ENCODE results near the gene LRR1. TPM values are rescaled to one million over a fixed set of nuclear protein-coding genes. Genes with fewer than 3 reads are reported as not detected.
"Not testable (repeated sequence)": the region's sequence is repeated elsewhere in the genome, so short reads cannot be mapped to it uniquely, and the experiment has no call there.

Gene LRR1
- total RNA-seq, 2 donors from 2014 or later, result 6.2 to 7.4 TPM

DNA sequence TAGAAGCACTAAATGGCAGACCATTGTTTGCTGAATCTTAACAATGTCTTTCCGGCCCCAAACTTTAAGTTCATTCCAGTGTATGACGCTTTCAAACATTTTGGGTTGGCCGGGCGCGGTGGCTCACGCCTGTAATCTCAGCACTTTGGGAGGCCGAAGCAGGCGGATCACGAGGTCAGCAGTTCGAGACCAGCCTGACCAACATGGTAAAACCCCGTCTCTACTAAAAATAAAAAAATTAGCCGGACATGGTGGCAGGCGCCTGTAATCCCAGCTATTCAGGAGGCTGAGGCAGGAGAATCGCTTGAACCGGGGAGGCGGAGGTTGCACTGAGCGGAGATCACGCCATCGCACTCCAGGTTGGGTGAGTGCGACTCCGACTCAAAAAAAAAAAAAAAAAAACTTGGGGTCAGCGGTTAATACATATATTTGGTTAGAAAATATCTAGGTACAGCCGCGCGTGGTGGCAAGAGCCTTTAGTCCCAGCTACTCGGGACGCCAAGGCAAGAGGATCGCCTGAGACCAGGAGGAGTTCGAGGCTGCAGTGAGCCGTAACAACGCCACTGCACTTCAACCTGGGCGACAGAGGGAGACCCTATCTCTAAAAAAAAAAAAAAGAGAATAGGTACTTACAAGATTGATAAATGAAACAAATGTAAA lies 13.6 kb upstream of the LRR1 start:
- intact Hi-C loops (cut with DNase I); DNase-seq; ATAC-seq: not testable (repeated sequence)

DNA sequence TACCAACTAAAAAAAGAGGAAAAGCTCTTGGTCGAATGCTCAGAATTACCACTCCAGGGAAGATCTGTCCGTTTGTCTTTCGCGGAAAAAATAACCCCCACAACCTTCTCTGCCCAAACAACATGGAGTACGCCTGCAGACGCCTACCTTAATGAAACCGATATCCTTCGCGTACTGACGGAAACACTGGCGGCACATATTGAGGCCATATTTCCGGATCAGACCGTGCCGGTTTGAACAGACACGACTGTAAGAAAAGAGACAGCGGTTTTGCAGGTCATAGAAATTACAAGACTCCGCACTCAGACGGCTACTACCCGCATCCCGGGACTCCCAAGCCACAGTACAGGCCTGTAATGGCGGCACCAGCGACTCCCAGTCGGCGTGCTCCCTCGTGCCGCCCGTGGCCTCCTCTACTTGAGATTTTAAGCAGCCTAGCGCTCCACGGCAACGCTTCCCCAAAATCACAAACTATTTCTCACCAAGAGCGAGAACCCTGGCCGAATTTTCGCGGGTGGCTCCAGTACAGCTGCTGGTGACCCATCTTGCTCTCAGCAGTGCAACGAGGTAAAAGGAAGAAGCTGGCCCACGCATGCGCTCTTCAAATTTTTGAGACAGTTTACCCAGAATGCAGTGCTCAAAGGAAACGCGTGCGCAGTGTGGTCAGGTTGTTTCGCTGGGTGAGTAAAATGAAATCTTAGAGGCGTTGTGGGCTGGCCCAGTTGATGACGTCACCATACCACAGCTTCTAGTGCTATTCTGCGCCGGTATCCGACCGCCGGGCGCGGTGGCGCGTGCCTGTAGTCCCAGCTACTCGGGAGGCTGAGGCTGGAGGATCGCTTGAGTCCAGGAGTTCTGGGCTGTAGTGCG lies 12.7 kb upstream of the LRR1 start, which contains the start of gene RPS29:
RPS29 (minus strand) TSS at position 578 of the 870 bp plus-strand sequence; CDS start at position 544, 34 bp downstream.
- ATAC-seq (peak; percentile 96 to 99), DNase-seq (peak; percentile 99)
- intact Hi-C loops (cut with DNase I), result no loop called here

DNA sequence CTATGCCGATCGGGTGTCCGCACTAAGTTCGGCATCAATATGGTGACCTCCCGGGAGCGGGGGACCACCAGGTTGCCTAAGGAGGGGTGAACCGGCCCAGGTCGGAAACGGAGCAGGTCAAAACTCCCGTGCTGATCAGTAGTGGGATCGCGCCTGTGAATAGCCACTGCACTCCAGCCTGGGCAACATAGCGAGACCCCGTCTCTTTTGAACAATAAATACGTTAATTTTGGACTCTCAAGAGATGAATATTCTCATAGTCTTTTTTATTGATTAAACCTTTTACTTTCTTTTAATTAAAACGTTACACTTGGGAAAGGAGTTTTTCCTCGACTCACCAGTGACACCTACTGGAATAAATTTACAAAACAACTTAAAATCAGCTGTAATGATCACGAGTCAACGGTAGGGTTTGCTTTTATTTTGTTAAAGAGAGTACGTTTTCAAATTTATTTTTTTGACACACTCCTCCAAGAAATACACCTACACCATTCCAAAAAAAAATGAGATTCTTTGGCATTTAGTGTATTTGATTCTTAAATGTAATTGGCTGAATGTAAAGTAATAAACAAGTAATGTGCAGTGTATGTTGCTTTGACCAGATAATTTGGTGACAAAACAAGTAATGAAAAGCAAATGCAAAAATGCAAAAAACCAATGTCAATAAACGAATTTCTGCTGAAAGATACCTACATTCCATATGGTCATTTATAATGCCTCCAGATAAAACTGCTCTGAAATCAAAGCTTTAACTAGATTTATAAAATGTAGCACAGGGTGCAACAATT lies 11.9 kb upstream of the LRR1 start:
- no peak for DNase-seq
- intact Hi-C loops (cut with DNase I), result no loop called here
- ATAC-seq, result peak; percentile 18 to 36

DNA sequence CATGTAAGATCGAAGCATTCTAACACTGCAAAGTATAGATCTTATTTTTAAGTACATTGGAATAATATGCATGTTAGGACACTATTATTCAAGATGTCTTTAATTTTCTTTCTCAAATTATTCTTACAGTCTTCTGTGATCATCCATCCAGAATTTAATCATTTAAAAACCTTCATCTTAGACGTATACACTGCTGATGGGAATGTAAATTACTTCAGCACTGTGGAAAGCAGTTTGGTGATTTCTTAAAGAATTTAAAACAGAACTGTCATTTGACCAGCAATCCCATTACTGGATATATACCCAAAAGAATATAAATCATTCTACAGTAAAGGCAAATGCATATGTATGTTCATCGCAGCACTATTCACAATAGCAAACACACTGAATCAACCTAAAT lies 9.4 kb upstream of the LRR1 start:
- ATAC-seq (no peak), DNase-seq (no peak)
- intact Hi-C loops (cut with DNase I), result no loop called here

DNA sequence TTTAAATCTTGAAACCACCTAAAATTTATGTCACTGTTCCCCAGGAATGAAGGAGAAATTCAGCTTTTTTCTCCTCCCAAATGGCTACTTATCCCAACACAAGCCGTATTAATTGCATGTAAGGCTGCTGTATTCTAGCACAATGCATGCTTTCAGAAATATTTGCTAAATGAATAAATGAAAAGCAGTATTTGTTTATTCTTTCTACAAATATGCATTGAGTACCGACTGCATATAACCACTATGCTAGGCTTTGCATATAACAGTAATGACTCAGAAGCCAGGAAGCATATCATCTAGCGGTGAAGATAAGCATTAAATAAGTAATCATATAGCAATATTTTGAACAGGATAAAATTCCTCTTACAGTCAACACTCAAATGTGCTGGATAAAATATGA lies 5.7 kb upstream of the LRR1 start:
- no peak for DNase-seq
- intact Hi-C loops (cut with DNase I), result no loop called here
- no peak for ATAC-seq

DNA sequence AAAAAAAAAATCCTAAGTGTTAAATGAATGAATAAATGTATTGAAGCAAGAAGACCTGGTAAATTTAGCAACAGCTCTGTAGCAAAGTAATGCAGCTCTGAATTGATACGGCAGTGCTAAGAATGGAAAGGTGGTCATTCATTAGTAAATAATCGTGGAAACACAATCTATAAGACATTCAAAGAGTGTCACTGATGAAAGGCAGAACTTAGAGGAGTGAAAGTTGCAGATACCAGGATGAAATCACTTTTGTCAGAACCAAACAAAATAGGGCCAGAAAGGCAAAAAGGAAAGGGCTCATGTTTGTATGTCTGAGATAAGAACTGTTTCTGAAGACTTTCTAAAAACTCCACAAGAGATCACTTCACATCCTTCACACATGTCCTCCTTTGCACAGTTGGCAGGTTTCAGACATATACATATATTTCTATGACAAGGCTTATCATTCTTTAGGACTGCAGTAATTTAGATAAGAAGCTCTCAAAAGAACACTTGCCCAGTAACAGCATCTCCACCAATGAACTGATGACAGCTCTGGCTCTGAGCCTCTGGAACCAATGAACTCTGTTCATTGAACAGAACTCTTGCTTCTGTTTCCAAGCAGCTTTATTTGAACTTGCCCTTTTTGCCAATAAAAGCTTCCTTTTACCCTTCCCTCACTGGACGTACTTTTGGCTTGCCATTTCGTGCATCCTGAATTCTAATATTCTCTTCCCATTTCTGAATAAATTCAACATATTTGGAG lies 4.2 kb upstream of the LRR1 start:
- ATAC-seq, result peak; percentile 16 to 18
- DNase-seq, result no peak
- intact Hi-C loops (cut with DNase I), result no loop called here

DNA sequence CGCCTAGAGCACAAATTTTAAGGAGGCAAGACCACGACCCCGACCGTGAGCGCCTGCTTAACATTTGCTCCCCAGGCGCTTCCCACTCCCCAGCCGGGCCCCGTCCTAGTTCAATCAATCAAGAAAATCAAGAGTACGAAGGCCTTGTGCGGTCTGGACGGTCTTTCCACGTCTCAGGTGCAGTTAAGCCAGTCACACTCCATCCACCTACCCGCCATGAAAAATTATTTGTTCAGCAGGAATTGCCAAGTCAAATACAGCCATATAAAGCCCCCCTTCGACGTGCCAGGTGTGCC lies 603 bp upstream of the LRR1 start:
- ATAC-seq (peak; percentile 36 to 38), DNase-seq (no peak)
- intact Hi-C loops (cut with DNase I), result no loop called here

DNA sequence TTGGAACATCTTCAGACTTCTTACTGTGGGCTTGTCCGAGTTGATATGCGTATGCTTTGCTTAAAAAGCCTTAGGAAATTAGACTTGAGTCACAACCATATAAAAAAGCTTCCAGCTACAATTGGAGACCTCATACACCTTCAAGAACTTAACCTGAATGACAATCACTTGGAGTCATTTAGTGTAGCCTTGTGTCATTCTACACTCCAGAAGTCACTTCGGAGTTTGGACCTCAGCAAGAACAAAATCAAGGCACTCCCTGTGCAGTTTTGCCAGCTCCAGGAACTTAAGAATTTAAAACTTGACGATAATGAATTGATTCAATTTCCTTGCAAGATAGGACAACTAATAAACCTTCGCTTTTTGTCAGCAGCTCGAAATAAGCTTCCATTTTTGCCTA lies 8.8 kb downstream of the LRR1 start:
- no peak for ATAC-seq
- intact Hi-C loops (cut with DNase I), result no loop called here
- DNase-seq, result no peak

DNA sequence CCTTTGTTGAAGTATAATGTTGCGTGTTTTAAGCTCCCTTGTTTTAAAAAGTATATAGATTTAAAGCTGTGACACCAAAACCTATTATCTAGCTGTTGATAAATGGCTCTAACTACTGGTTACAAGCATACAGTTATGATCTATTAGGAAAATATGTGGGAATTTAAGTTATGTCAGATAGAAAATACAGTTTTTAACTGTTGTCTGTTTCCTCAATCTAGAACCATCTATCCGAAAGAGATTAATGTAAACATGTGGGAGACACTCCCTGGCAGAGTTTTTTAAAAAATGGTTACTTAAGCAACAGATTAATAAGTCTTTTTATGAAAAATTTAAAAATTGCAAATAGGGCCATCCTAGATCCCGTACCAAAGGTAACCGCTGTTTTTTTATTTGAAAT lies 13.5 kb downstream of the LRR1 start:
- DNase-seq, result no peak
- no peak for ATAC-seq
- intact Hi-C loops (cut with DNase I), result no loop called here

DNA sequence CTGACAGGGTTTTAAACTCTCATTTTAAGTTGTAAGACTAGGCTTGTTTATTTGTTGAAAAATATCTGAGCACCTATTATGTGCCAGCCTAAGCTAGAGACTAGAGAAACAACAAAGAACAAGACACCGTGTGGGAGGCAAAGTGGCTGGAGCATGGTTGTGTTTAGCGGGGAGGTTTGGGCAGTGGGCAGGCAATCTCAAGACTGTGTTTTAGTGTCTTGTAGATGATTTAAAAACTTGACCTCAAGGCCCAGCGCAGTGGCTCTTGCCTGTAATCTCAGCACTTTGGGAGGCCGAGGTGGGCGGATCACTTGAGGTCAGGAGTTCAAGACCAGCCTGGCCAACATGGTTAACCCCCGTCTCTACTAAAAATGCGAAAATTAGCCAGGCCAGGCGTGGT lies 13.9 kb downstream of the LRR1 start:
- DNase-seq (no peak), ATAC-seq (no peak)
- intact Hi-C loops (cut with DNase I), result no loop called here

DNA sequence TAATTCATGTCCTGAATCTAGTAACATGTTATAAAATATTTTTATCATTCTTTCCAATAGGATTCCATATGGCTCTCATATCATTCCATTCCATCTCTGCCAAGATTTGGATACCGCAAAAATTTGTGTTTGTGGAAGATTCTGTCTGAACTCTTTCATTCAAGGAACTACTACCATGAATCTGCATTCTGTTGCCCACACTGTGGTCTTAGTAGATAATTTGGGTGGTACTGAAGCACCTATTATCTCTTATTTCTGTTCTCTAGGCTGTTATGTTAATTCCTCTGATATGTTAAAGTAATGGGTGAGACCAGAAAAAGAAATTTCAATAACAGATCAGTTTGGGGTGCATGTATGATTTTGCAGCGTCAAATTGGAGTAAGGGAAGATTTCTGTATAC lies 15.5 kb downstream of the LRR1 start:
- ATAC-seq (no peak), DNase-seq (no peak)
- intact Hi-C loops (cut with DNase I), result no loop called here

DNA sequence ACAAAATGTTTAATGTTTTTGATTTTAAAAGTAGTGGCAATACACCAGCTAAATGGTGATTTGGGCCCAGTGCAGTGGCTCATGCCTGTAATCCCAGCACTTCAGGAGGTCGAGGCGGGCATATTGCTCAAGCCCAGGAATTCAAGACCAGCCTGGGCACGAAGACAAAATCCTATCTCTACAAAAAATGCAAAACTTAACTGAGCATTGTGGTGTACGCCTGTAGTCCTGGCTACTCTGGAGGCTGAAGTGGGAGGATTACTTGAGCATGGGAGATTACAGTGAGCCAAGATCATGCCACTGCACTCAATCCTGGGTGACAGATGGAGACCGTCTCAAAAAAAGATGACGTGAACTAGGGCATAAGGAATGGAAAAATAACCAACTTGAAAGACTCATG lies 17.0 kb downstream of the LRR1 start:
- DNase-seq (no peak), ATAC-seq (no peak)
- intact Hi-C loops (cut with DNase I), result no loop called here

DNA sequence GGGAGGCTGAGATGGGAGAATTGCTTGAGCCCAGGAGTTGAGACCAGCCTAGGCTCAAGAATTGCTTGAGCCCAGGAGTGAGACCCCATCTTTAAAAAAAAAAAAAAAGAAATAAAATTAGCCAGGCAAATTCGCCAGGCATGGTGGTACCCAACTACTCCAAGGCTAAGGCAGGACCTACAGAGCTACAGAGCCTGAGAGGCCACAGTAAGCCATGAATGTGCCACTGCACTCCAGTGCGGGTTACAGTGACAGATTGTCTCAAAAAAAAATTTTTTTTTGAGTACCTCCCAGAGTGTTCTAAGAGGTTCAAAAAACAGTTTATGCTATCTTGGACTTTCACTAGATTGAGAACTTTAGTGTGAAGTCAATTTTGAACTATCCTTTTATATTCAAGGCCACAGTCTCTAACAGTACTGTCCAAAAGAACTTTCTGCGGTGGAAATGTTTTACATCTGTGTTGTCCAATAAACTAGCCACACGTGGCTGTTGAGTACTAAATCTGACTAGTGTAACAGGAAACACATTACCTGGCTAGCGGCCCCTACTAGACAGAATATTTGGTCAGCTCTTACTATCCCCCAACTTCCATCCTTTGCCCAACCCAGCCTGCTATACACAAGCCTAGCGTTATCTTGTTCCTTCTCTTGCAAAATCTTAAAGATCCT lies 19.2 kb downstream of the LRR1 start:
- intact Hi-C loops (cut with DNase I), result no loop called here
- ATAC-seq (no peak), DNase-seq (no peak)

DNA sequence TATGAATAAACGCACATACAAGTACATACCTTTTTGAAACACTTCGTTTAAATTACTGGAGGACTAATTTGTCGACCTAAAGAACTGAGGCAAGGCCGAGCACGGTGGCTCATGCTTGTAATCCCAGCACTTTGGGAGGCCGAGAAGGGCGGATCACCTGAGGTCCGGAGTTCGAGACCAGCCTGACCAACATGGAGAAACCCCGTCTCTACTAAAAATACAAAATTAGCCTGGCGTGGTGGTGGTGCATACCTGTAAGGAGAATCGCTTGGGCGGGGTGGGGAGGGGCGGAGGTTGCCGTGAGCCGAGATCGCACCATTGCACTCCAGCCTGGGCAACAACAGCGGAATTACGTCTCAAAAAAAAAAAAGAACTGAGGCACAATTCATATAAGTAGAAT lies 20.5 kb downstream of the LRR1 start:
- intact Hi-C loops (cut with DNase I); ATAC-seq; DNase-seq: not testable (repeated sequence)

DNA sequence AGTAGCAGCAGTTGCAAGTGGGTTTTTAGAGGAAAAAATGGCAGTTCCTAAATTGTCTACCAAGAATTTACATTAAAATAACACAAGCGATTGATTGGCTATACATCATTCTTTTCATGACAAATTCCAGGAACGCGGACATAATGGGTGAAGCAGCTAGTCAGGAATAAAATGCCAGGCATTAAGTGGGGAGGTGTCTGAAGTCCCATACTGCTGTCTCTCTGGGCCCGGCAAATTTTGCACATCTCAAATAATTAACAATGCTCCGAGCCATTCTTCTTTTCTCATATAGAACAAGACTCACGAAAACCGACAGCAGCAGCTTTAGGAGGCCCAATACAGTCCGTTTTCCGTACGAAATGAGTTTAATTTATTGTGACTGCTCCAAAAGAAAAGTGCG lies 21.0 kb downstream of the LRR1 start:
- DNase-seq (no peak), ATAC-seq (no peak)
- intact Hi-C loops (cut with DNase I), result no loop called here

DNA sequence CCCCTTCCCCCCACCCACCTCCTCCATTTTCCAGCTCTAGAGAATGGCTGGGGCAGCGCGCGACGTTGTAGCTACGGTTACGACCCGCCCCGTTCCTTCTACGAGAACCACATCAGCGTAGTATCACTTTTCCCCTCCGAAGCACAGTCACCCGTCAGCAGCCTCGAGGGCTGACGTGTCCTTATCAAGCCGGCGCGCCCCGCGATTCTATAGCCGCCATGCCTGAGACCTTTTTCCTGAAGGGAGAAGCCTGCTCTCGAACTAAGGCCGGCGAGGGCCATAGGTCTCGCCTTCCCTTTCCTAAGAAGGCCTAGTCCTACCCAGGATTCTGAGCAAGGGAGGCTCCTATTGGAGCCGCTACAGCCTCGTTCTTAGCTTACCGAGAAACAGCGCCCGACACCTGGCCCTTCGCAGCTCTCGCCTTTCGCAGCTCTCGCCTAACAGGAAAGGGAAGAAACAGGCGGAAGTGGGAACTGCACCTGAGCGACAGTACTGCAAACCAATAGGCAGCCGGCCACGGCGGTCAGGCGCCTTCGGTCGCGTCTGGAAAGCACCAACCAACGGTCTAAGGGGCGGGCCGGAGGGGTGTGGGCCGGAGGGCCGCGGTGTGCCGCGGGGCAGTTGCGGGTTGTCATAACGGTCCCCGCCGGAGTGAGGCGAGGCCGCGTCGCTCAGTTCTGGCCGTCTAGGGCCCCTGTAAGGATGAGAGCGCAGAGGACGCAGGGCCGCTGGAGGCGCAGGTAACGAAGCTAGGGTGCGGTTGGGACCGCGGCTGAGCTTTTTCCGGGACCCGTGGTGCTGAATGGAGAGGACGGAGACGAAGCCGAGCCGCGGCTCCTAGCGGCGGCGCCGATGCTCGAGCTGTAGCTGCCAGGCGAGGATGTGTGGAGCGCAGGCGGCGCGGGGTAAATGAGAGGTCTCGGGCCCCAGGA lies 21.7 kb downstream of the LRR1 start, which contains the start of the genes MGAT2 and RPL36AL:
MGAT2 (plus strand) TSS at position 618 of the 932 bp plus-strand sequence. CDS start 470 bp downstream, outside the sequence.
RPL36AL (minus strand) TSS at position 445 of the 932 bp plus-strand sequence. CDS start 1,522 bp downstream, outside the sequence.
- peak; percentile 99 for ATAC-seq
- DNase-seq, result peak; percentile 98
- intact Hi-C loops (cut with DNase I), result no loop called here

DNA sequence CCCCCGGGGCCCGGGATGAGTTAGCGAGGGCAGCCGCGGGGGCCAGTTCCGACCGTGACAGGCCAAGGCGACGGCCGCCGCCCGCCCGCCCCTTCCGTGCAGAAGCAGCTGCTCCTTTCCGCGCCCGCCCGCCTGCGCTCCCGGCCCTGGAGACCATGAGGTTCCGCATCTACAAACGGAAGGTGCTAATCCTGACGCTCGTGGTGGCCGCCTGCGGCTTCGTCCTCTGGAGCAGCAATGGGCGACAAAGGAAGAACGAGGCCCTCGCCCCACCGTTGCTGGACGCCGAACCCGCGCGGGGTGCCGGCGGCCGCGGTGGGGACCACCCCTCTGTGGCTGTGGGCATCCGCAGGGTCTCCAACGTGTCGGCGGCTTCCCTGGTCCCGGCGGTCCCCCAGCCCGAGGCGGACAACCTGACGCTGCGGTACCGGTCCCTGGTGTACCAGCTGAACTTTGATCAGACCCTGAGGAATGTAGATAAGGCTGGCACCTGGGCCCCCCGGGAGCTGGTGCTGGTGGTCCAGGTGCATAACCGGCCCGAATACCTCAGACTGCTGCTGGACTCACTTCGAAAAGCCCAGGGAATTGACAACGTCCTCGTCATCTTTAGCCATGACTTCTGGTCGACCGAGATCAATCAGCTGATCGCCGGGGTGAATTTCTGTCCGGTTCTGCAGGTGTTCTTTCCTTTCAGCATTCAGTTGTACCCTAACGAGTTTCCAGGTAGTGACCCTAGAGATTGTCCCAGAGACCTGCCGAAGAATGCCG lies 22.6 kb downstream of the LRR1 start:
- ATAC-seq, result peak; percentile 70 to 73
- intact Hi-C loops (cut with DNase I), result no loop called here
- DNase-seq, result peak; percentile 84

Measured in left cardiac atrium (tissue), 4 donors.